Duodenal mucosa (tissue), 2 donors: ENCODE measurements around the gene PROX1.

Experiments used
- H3K27ac ChIP-seq: one replicate; pipeline ENCODE4 v1.7.0; 2013; ENCODE audit warnings: low read depth, low read length
- H3K27me3 ChIP-seq, 2 donors: one replicate each; pipeline ENCODE4 v1.7.0; 2013; ENCODE audit warnings: low read length in 2 of 2, control low read depth in 1 of 2; ENCODE audit not compliant: insufficient read depth in 2 of 2, control insufficient read depth in 1 of 2
- H3K36me3 ChIP-seq, 2 donors: one replicate each; pipeline ENCODE4 v1.7.0; 2013; ENCODE audit warnings: low read length in 2 of 2, control low read depth in 1 of 2; ENCODE audit not compliant: insufficient read depth in 2 of 2, control insufficient read depth in 1 of 2
- H3K4me1 ChIP-seq, 2 donors: one replicate each; pipeline ENCODE4 v1.7.0; 2013; ENCODE audit warnings: low read length in 2 of 2, control low read depth in 1 of 2; ENCODE audit not compliant: insufficient read depth in 2 of 2, control insufficient read depth in 1 of 2
- H3K4me3 ChIP-seq, 2 donors: one replicate each; pipeline ENCODE4 v1.7.0; 2013; ENCODE audit warnings: low read length in 2 of 2, low read depth in 1 of 2
- H3K9ac ChIP-seq, 2 donors: one replicate each; pipeline ENCODE4 v1.7.0; 2013; ENCODE audit warnings: low read length in 2 of 2, low read depth in 1 of 2
- H3K9me3 ChIP-seq, 2 donors: one replicate each; pipeline ENCODE4 v1.7.0; 2013; ENCODE audit warnings: low read length in 2 of 2, control low read depth in 1 of 2; ENCODE audit not compliant: control insufficient read depth in 1 of 2

PROX1 gene

GRCh38 chr1:214067853-214068703, 80.3 kb downstream of the PROX1 start:
- Histone ChIP-seq H3K9me3 (no peaks in the 10 kb centered on the region), H3K4me3 (no peak overlapping the region), H3K9ac (no peak overlapping the region), H3K27ac (no peak overlapping the region), H3K36me3 (no peaks in the 10 kb centered on the region), H3K4me1 (no peaks in the 10 kb centered on the region), H3K27me3 (no peaks in the 10 kb centered on the region)

DNA sequence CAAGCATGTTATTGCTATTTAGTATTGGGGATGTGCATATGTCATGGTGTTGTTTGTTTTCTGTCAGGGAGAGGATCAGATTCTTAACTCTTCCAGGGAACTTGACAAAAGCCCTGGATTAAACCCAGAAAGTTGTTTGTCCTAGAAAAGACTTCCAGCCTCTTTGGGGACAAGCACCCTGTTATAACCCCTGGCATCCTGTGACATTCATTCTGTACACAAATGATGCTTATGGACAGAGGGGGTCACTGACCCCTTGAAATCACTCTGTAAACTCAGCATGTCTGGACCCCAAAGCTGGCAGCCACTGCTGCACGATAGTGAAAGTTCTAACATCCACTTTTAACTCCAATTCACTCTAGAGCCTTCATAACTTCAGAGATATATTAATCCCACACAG, 81.2 kb downstream of the PROX1 start:
- Histone ChIP-seq H3K4me3 (no peak overlapping the region), H3K36me3 (no peaks in the 10 kb centered on the region), H3K9ac (no peak overlapping the region), H3K4me1 (no peaks in the 10 kb centered on the region), H3K27me3 (peaks cover 0 to 3% of the 10 kb centered on the region in 2 donors), H3K9me3 (no peaks in the 10 kb centered on the region), H3K27ac (no peak overlapping the region)

DNA sequence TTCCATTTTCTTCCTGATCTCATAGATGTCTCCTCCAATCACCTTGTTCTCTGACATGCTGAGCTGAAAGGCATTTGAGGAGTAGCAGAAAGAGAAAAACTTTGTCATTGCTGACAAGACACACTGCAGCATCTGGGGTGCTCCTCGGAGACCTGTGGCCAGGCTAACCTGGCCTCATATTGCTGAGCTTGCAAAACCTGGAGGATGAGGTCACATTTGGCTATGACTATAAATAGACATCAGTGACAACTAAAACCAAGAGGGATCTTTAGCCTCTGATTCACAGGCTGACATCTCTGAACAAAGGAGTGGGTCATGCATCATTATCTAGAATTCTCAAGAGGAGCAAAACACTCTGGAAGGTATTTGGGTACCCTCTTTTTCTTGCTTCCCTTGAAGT, 83.7 kb downstream of the PROX1 start:
- H3K4me1 ChIP-seq, result no peaks in the 10 kb centered on the region
- no peaks in the 10 kb centered on the region for H3K9me3 ChIP-seq
- H3K4me3 ChIP-seq, result no peak overlapping the region
- no peak overlapping the region for H3K27ac ChIP-seq
- H3K9ac ChIP-seq, result no peak overlapping the region
- H3K36me3 ChIP-seq, result no peaks in the 10 kb centered on the region
- H3K27me3 ChIP-seq, result peaks cover 0 to 3% of the 10 kb centered on the region in 2 donors

GRCh38 chr1:214072426-214073157, 84.8 kb downstream of the PROX1 start:
- Histone ChIP-seq H3K9ac (no peak overlapping the region), H3K9me3 (no peaks in the 10 kb centered on the region), H3K4me1 (no peaks in the 10 kb centered on the region), H3K27ac (no peak overlapping the region), H3K4me3 (no peak overlapping the region), H3K36me3 (no peaks in the 10 kb centered on the region), H3K27me3 (peaks cover 0 to 3% of the 10 kb centered on the region in 2 donors)

- Histone ChIP-seq H3K9me3 (no peaks in the 10 kb centered on the region), H3K36me3 (no peaks in the 10 kb centered on the region), H3K27ac (no peak overlapping the region), H3K4me1 (no peaks in the 10 kb centered on the region), H3K27me3 (peaks cover 0 to 3% of the 10 kb centered on the region in 2 donors), H3K4me3 (no peak overlapping the region), H3K9ac (no peak overlapping the region)
Observed at GRCh38 chr1:214074477-214074876, 86.7 kb downstream of the PROX1 start.

DNA sequence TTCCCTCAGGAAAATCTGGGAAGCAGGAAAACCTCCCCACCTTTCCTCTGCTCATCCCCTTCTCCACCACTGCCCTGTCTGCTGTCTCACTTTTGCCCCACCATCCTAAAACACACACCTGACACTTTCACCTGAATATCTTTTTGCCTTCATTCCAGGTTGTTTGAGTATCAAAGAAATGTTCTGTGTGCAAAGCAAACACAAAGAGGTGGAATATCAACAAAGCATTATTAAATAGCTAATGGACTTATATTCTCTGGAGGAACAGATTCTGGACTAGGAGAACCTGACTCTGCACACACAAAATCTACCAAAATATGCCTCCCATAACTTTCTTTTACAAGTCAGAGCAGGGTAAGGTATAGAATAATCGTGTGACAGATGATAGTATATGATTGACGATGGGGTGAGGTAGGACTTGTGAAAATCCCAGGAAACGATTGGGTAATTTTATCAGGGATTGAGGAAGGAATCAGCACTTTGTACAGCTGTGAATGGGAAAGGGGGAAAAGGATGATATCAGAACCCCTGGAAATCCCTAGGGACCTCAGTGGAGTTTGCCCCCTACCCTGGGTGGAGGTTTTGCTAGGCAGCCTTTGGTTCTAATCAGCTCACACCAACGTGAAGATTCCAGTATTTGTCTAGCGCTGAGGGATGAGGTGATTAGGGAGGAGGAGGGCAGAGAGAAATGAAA, 87.7 kb downstream of the PROX1 start:
- Histone ChIP-seq H3K36me3 (no peaks in the 10 kb centered on the region), H3K4me1 (no peaks in the 10 kb centered on the region), H3K4me3 (no peak overlapping the region), H3K27ac (no peak overlapping the region), H3K9me3 (no peaks in the 10 kb centered on the region), H3K27me3 (peaks cover 0 to 3% of the 10 kb centered on the region in 2 donors), H3K9ac (no peak overlapping the region)

DNA sequence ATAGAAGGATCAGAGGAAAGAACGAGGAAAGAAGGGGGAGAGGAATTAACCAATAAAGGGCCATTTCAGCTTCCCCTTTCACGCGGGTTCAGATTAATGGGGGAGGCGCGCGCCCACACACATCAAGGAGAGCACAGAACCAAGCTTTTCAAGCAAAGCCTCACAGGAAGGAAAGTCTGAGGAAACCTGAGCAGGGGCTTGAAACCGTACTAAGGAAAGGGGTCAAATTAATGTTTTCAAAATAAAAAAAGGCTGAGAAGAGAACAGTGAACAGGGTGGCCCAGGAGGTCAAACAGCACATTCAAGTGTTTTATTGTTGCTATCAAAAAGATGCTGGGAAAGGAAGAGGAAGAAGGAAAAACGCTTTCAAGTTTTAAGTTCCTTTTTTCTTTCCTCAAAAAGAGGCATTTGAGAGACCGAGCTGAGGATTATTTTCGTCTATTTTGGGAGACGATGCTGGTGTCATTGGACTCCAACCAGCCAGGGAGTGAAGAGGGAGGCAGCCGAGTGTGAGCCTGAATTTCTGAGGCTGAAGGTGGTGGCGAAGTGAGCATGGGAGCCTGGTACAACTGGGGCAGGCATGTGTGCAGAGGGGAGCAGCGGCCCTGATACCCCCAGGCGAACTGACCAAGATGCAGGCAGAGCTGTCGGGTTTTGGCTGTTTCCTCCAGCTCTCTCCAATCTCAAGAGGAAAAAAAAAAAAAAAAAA, 88.4 kb downstream of the PROX1 start:
- no peaks in the 10 kb centered on the region for H3K36me3 ChIP-seq
- no peak overlapping the region for H3K9ac ChIP-seq
- no peak overlapping the region for H3K4me3 ChIP-seq
- H3K27ac ChIP-seq, result no peak overlapping the region
- no peaks in the 10 kb centered on the region for H3K9me3 ChIP-seq
- H3K4me1 ChIP-seq, result no peaks in the 10 kb centered on the region
- H3K27me3 ChIP-seq, result peaks cover 0 to 3% of the 10 kb centered on the region in 2 donors

DNA sequence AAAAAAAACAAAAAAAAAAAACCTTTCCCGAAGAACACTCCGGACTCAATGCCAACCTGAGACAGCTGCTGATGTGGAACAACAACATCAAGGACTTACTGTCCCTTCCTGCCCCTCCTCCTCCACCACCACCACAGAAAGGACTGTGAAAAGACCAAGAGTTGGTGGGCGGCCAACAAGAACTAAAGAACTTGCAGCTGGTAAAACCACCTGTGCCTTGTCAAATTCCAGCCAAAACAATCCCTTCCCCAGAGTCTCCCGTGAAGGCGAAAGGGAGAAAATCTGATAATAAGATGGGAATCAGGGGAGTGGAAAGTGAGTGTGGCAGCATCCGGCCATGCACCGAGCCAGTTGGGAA, 88.9 kb downstream of the PROX1 start:
- Histone ChIP-seq H3K36me3 (no peaks in the 10 kb centered on the region), H3K9ac (no peak overlapping the region), H3K4me3 (no peak overlapping the region), H3K4me1 (no peaks in the 10 kb centered on the region), H3K27me3 (peaks cover 0 to 3% of the 10 kb centered on the region in 2 donors), H3K27ac (no peak overlapping the region), H3K9me3 (no peaks in the 10 kb centered on the region)

- no peak overlapping the region for H3K4me3 ChIP-seq
- no peaks in the 10 kb centered on the region for H3K27me3 ChIP-seq
- H3K9me3 ChIP-seq, result no peaks in the 10 kb centered on the region
- H3K4me1 ChIP-seq, result no peaks in the 10 kb centered on the region
- no peaks in the 10 kb centered on the region for H3K36me3 ChIP-seq
- no peak overlapping the region for H3K9ac ChIP-seq
- H3K27ac ChIP-seq, result no peak overlapping the region
Observed at GRCh38 chr1:214078950-214079349, 91.2 kb downstream of the PROX1 start.
